Superior temporal gyrus (tissue), 1 donor: ENCODE measurements around the gene TEN1.
"Not testable (repeated sequence)": the region's sequence is repeated elsewhere in the genome, so short reads cannot be mapped to it uniquely, and the experiment has no call there.

Experiments
- DNase-seq: peaks from one replicate; pipeline ENCODE4 v3.0.0-alpha.2; 2016; ENCODE audit errors: extremely low spot score

The TEN1 gene

DNA sequence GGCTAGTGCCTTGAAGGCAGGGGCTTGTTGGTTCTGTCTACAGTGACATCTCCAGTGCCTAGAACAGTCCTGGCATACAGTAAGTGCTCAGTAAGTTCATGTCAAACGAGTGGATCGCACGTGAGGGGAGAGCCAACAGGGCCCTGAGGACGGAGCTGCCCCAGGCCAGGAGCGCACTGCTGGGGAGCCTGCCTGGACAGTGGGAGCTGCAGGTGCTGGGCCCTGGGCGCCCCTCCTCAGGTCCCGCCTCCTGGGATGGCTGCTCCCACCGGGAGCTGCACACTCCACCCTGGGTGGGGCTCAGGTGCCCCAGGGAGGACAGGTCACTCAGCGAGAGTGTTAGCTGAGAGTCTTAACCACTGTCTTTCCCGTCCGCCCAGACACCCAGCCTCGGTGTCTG is 46.3 kb downstream of the TEN1 start:
- DNase-seq: no peak

DNA sequence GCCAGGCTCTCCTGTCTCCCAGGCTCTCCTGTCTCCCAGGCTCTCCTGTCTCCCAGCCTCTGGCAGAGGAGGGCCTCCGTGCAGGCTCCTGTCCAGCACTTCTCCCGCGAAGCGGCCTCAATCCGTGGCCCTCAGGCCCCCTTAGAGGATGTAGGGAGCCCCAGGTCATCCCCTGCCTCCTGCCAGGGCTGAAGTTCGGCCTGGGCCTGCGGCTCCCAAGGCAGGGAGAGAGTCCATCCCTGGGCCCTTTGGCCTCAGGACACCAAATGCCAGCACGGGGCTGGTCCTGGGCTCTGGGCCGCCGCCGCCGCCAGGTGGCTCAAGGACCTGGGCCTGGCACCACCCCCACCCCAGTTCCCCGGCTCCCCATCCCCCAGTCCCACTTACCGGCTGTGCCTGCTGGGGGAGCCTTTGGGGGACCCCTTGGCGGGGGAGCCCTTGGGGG is 47.7 kb downstream of the TEN1 start:
- DNase-seq: no peak

DNA sequence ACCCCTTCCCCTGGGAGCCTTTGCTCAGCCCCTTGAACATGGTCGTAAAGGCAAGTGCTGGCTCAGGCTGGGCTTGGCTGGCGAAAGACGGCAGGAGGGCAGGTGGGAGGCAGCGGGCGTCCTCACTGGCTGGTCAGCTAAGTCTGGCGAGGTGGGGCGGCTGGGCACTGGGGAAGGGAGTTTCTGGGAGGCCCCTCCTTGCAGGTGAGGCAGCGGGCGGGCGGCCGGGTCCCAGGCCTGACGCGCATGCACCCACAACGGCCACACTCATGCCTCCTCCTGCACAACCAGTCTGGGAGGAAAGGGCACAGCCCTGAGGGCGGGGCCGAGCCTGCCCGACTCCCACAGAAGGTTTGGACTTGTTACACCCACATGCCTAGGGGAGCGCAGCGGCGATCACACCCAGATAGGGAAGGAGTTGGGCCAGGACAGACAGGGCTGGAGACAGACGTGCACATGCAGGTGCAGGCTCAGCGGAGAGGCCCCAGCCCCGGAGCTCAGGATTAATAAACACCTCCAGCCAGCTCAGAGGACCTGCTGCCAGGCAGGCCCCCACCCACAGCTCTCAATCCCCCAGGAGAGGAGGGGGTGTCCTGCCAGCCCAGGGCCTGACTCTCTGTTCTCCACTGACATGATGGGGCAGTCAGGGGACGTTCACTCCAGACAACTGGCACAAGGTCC is 48.3 kb downstream of the TEN1 start, which contains the start of gene EVPL:
EVPL (minus strand) TSS at position 148 of the 681 bp plus-strand sequence; CDS start at position 40, 108 bp downstream.
- no peak for DNase-seq

DNA sequence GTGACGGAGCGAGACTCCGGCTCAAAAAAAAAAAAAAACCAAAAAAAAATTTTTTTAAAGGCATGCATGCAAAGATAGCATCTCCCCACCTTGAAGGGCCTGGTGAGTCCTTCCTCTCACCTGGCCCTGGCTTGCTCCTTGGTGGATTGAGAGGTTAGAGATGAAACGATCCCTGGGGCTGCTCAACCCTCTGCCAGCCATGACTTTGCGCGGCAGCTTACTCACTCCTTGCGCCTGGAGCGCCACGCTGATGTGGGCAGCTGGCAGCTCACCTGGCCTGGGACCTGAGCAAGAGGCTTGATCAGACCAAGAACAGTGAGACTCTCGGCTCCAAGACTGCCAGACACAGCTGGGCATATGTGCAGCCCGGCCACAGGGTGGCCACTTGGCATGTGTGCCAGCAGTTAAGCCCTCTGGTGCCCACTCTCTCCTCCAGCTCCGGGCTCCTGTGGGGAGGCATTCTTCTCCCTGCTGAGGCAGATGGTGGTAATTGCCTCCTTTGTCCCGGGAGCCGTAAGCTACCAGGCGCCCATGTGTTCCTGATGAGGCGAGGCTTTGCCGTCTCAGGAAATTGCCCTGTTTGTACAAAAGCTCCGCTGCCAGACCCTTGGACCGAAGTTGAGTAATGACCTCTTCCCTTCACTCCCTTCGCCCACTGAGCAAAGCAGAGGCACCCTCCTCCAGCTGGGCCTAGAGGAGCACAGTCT is 53.2 kb downstream of the TEN1 start:
- no peak for DNase-seq

DNA sequence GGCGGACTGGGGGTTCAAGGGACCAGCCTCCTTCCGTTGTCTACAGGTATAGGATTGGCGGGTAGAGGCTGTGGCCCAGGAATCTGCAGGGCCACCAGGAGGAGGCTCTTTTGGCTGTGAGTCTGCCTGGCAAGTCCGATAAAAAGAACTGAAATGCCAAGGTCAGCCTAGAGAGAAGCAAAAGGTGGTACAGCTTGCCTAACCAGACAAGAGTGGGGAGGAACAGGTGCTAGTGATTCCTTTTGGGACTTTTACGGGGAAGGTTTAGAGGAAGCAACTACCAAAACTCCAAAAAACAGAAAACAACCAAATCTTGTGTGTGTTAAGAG is 53.7 kb downstream of the TEN1 start:
- DNase-seq: no peak

DNA sequence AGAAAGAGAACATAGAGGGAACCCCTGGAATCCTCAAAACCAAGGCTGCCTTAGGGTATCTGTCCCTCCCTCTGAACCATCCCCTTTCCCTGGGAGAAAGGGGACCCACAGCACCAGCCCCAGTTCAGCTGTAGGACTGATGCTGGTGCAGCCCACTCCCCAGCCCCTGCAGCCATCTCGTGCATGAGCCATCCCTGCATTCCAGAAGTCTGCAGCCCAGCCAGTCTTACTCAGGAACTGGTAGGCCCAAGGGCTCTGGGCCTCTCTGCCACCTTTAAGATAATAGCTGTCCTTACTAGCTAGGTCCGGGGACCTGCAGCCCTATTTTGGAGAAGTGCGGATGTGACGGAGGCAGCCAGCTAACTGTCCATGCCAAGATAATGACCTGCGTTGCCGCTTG is 54.1 kb downstream of the TEN1 start:
- no peak for DNase-seq

DNA sequence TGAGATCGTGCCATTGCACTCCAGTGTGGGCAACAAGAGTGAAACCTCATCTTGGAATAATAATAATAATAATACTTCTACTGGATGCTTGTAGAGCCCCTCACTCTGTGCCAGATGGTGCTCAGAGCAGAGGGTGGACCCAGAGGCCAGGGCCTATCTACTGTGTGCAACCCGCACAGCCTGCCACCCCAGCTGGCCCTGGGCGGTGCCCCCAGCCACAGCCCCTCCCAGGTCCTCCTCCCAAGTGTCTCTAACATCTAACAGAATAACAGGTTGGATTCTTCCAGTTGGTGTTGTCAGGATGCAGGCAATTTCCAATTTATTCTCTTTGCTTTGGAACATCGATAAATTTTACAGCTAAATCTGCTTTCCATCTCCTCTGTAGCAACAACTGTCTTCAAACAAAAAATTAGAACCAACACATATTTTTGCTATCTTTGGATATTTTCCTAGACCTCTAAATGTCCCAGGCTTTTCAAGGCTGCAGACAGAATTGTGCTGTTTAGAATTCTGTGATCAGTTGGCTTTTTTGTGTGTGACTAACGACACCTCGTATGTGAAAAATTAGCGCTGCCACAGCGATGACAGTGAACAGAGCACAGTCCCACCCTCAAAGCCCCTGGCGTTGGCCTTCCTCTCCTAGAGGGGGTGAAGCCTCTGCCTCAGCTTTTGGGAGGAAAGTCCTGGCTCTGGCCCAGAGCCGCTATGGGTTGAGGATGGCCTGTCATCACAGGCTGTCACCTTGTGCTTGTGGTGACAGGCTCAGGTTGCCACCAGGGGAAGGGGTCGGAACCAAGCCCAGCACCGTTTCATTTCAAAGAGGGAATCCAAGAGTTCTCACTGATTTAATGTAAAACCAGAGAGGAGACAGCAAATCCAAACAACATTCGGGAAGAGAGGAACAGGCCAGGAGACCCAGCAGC is 55.6 kb downstream of the TEN1 start:
- no peak for DNase-seq

DNA sequence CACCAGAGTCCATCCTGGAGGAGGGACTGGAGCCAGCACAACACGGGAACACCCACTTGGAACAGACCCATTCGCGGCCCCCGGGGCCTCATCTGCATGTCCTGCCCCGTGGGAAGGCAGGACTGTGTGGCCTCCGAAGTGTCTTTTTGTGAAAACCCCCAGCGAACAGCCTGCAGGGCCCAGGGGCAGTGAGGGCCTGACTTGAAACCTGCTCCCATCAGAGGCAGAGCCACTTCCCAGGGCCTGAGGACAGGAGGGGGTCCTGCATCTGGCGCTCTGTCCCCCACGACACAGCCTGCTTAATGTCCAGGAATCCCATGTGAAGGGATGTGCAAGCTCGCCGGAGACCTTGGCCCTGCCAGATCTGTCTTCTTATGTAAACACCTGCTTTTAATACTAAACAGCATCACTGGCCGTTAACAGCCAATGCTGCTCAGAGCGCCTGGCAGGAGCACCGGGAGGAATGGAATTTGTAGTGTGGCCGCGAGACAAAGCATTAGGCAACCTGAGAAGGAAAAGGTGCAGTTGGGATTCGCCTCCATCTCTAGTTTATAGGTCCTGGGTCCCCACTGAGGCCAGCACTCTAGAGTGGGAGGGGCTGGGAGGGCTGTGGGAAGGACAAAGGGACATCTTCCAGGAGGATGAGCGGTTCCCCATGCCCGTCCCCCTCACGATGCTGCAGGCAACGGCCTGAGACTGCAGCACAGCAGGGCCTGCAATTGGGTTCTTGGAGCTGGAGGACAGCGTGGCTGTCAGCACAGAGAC is 57.6 kb downstream of the TEN1 start:
- DNase-seq: no peak

DNA sequence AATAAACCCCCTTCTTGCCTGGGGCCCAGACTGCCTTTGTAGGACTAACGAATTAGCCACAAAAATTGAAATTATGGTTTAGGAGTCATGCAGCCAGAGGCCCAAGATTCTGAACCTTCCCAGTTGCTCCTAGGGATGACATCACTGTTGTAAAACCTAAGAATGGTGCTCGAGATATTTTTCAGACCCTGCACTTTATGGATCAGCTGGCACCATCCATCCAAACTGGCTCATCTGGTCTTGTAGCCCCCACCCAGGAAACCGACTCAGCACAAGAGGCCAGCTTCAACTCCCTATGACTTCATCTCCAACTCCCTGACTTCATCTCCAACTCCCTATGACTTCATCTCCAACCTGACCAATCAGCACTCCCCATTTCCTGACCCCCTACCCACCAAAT is 59.0 kb downstream of the TEN1 start:
- no peak for DNase-seq

DNA sequence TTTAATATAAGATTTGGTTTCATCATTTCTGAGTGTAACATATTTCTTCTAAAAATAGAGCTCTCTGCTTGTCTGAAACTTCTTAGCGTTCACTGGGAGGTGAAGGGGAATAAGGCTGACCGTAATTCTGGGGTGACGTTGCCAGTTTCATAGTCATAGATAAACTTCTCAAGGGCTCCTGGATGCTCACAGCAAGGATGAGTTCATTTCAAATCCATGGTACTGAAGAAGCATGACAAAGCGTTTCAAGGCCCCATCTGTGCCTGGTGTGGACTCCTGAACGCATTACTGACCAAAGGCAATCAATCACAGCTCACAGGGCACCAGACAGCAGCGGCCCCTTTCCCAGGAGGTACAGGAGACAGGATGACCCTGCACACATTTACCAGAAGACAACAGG is 60.1 kb downstream of the TEN1 start:
- no peak for DNase-seq

DNA sequence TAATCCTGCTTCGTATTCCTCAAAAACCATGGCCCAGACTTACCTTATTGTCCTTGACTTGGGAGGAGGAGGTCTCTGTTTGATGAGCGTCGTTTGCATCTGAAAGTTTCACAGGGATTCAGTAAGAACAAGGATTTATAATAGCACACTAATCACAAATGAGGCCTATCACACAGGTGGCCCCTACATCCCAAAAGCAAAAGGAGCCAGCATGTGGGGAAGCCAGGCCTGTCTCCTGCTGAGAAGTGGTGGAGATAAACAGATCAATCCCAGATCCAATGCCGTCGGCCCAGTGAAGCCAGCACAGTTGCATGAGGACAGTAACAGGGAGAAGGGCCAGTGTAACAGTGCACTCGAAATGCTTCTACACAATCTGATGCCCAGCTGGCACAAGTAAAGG is 61.3 kb downstream of the TEN1 start:
- DNase-seq: no peak

DNA sequence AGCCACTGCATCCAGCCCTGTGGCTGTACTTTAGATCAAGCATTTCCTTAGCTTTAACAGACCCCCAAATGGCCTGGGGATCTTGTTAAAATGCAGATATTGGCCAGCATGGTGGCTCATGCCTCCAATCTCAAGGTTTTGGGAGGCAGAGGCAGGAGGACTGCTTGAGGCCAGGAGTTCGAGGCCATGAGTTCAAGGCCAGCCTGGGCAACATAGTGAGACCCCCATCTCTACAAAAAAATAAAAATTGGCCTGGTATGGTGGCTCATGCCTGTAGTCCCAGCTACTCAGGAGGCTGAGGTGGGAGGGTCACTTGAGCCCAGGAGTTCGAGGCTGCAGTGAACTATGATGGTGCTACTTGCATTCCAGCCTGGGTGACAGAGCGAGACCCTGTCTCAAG is 63.8 kb downstream of the TEN1 start:
- not testable (repeated sequence) for DNase-seq

DNA sequence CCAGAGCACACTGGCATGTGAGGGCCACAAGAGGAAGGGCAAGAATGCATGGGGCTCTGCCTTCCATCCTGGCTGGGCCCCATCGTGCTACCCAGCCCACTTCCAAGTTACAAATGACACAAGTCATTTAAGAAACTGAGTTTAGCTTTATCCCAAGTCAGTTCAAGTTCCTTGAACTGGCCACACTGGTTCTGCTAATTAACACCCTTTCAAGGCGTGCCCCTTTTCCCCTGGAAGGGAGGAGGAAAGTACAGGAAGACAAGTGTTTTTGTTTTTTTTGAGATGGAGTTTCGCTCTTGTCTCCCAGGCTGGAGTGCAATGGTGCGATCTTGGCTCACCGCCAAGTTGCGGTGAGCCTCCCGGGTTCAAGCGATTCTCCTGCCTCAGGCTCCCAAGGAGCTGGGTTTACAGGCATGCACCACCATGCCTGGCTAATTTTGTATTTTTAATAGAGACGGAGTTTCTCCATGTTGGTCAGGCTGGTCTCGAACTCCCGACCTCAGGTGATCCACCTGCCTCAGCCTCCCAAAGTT is 65.5 kb downstream of the TEN1 start:
- DNase-seq: not testable (repeated sequence)

DNA sequence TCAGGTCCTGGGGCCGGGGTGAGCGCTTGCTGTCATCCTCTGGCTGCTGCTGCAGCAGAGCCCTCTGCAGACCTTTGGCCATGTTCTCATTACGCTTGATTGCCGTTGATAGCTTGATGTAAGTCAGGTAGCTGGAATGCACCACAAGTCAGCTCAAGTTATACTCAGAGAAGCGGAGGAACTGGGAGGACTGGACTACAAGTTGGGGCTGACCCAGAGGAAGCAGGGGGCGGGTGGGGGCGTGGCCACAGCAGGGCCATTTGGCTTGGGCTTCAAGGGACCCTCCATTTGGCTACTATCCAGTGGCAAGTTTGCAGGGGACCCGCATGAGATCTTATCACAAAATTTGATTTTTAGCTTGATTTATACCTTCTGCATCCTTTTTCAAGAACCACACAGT is 67.0 kb downstream of the TEN1 start:
- no peak for DNase-seq

DNA sequence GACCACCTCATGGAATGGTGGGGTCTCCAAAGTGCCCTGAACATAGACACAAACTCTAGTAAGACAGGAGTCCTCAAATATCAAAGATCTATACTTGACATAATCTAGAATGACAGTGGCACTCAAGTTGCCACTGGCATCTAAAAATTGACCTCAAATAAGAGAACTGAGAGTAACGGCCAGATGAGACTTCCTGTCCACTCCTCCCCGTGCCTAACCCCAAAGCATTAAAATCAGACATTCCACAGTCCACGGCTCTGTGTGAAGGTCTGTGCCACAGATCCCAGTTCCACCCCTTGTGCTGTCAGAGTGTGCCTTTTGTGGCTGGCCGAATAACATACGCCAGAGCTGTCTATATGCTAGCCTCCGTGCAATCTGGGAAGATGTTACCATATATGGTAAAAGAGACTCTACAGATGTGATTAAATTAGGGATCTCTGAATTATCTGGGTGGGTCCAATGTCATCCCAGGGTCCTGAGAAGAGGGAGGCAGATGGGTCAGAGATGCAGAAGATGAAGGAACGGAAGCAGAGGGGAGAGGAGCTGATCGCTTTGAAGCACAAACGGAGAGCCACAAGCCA is 69.1 kb downstream of the TEN1 start:
- DNase-seq: no peak

DNA sequence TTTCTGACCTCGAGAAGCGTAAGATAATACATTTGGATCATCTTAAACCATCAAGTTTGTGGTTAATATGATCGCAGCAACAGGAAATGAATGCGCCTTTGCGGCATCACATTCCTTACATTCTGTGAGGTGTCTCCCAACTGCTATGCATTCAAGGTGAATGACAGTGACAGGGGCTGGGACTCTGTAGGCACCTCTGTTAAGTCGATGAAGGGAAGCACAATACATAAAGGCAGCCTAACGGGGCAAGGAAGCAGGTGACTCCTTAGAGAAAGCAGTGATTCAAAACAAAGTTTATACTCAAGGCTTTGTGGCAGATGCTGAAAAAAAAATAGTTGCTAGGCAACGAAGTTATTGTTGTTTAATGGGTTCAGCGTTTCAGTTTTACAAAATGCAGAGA is 69.7 kb downstream of the TEN1 start:
- no peak for DNase-seq

DNA sequence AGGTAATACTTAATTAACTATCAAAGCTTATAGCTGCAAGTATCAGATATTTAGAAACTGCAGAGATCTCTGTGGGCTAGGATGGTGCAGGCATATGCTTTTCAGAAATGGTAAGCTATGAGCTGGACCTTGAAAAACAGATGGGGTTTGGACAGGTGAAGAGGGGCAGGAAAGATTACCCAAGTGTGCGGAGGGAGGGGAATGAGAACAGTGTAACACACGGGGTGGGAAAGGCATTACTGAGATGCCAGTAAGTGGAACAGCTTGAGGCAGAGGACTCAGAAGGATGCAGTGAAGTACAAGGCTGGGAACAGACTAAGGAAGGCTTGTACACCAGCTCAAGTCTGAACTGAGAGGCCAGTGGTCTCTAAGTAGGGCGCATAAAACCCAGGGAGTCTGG is 70.2 kb downstream of the TEN1 start:
- DNase-seq: no peak

DNA sequence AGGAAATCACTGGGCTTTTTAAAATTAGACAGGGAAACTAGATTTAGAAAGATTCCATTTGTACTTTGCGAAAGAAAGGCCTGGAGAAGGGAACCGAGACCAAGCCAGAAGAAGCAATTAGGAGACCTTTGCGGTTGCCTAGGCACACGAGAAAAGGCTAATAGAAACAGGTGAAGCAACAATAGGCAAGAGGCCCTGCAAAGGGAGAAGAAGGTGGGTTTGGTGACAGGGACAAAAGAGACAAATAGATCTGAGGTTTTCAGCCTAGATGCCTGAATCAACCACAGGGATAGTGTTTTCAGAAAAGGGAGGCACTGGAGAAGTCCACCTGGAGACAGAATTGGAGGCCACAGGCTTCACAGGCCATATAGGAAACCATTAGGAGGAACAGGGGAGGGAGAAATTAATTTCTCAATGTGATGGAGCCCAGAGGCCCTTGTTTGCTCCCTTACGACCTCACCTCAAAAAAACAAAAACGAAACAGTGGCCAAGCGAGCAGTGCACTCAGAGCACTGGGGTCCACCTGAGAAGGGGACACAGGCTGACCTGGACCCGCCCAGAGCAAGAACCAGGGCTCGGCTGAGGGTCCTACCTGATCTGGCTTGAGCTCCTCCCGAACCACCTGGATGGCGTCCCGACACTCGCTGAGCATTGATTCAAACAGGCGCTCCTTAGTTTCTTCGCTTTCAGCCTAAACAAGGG is 70.9 kb downstream of the TEN1 start:
- DNase-seq: no peak
